ENCODE data around the gene XAGE1B. TPM values are rescaled to one million over a fixed set of nuclear protein-coding genes. Genes with fewer than 3 reads are reported as not detected.
"Not testable (repeated sequence)": the region's sequence is repeated elsewhere in the genome, so short reads cannot be mapped to it uniquely, and the experiment has no call there.

XAGE1B gene
- not detected for total RNA-seq
- long read RNA-seq, donor 1: 0 reads
- long read RNA-seq, donor 2: 0 reads

GRCh38 chrX:52516987-52517325 lies at the start of gene XAGE1B:
XAGE1B (minus strand) TSS chrX:52517063; CDS start chrX:52515527, 1,536 bp downstream.
- DNase-seq (ENCODE audit: low spot score): not testable (repeated sequence)

GRCh38 chrX:52563105-52563504 lies 46.2 kb upstream of the XAGE1B start:
- DNase-seq (ENCODE audit: low spot score): no peak
- intact Hi-C loops (cut with DNase I): no loop called here

More at GRCh38 chrX:52516987-52517325, at the start of gene XAGE1B:
- intact Hi-C loops (cut with DNase I): not testable (repeated sequence)

GRCh38 chrX:52558140-52558539 lies 41.3 kb upstream of the XAGE1B start:
- intact Hi-C loops (cut with DNase I): no loop called here
- no peak for DNase-seq (ENCODE audit: low spot score)

- no peak for DNase-seq (ENCODE audit: low spot score)
- intact Hi-C loops (cut with DNase I): no loop called here
Measured at GRCh38 chrX:52556741-52557140, 39.9 kb upstream of the XAGE1B start.

GRCh38 chrX:52553995-52554642 lies 37.3 kb upstream of the XAGE1B start:
- intact Hi-C loops (cut with DNase I): no loop called here
- no peak for DNase-seq (ENCODE audit: low spot score)

GRCh38 chrX:52548769-52549168 lies 31.9 kb upstream of the XAGE1B start:
- DNase-seq (ENCODE audit: low spot score); intact Hi-C loops (cut with DNase I): not testable (repeated sequence)

- intact Hi-C loops (cut with DNase I): no loop called here
- no peak for DNase-seq (ENCODE audit: low spot score)
Measured at GRCh38 chrX:52544147-52544840, 27.4 kb upstream of the XAGE1B start.

GRCh38 chrX:52542311-52542710 lies 25.4 kb upstream of the XAGE1B start:
- intact Hi-C loops (cut with DNase I): no loop called here
- no peak for DNase-seq (ENCODE audit: low spot score)

GRCh38 chrX:52541051-52541450 lies 24.2 kb upstream of the XAGE1B start:
- intact Hi-C loops (cut with DNase I); DNase-seq (ENCODE audit: low spot score): not testable (repeated sequence)

- intact Hi-C loops (cut with DNase I): not testable (repeated sequence)
Measured at GRCh38 chrX:52516110-52516986, 515 bp downstream of the XAGE1B start.

GRCh38 chrX:52511126-52511525 lies 5.7 kb downstream of the XAGE1B start:
- intact Hi-C loops (cut with DNase I); DNase-seq (ENCODE audit: low spot score): not testable (repeated sequence)

More at GRCh38 chrX:52516110-52516986, 515 bp downstream of the XAGE1B start:
- not testable (repeated sequence) for DNase-seq (ENCODE audit: low spot score)

- no peak for DNase-seq (ENCODE audit: low spot score)
- intact Hi-C loops (cut with DNase I): no loop called here
Measured at GRCh38 chrX:52509916-52510315, 6.9 kb downstream of the XAGE1B start.

GRCh38 chrX:52507331-52507730 lies 9.5 kb downstream of the XAGE1B start:
- intact Hi-C loops (cut with DNase I): no loop called here
- no peak for DNase-seq (ENCODE audit: low spot score)

GRCh38 chrX:52504551-52504950 lies 12.3 kb downstream of the XAGE1B start:
- peak; percentile 45 for DNase-seq (ENCODE audit: low spot score)
- intact Hi-C loops (cut with DNase I): no loop called here

- DNase-seq (ENCODE audit: low spot score); intact Hi-C loops (cut with DNase I): not testable (repeated sequence)
Measured at GRCh38 chrX:52501362-52501761, 15.5 kb downstream of the XAGE1B start.

- intact Hi-C loops (cut with DNase I); DNase-seq (ENCODE audit: low spot score): not testable (repeated sequence)
Measured at GRCh38 chrX:52496419-52496772, 20.5 kb downstream of the XAGE1B start.

GRCh38 chrX:52495545-52496418 lies 21.1 kb downstream of the XAGE1B start, which contains the start of gene XAGE1A:
XAGE1A (plus strand) TSS chrX:52495808; CDS start chrX:52497362, 1,554 bp downstream.
- DNase-seq (ENCODE audit: low spot score); intact Hi-C loops (cut with DNase I): not testable (repeated sequence)

- DNase-seq (ENCODE audit: low spot score); intact Hi-C loops (cut with DNase I): not testable (repeated sequence)
Measured at GRCh38 chrX:52471301-52471700, 45.6 kb downstream of the XAGE1B start.

Data from posterior vena cava (tissue), 2 donors.